ENCODE data around the gene TNC.

GRCh38 chr9:115030006-115030405, 88.0 kb downstream of the TNC start:
- TF ChIP-seq CTCF (IDR thresholded peaks at IDR 0.05) (no peak), POLR2A (IDR thresholded peaks at IDR 0.05) (no peak)
